ENCODE results near the gene CIB4.

CIB4 gene

DNA sequence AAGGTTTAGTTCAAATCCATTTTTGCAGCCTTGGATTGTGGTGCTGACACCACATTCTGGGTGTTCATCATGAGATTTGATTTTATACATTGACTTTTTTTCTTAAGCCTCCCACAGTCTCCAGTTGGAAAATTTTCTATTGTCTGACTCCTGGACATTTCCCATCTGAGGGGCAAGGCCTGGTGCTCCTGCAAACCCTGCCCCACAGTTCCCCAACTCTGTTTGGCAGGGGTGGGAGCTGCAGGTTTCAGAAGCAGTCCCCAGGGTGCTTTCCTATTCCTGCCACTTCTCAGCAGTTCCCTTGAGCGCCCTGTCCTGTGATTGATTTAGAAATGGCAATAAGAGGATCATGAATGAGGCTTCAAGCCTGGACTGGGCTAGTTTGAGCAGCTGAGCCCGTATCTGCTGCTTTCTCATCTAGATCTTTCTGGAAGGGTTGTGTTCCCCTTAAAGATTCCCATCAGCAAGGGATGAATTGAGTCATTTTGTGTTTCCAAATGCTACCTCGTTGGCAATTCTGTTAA, 77.0 kb downstream of the CIB4 start:
- no peak overlapping the region for H3K4me3 ChIP-seq (ENCODE audit: low read depth, low read length)
- TF ChIP-seq, protein P1, sequence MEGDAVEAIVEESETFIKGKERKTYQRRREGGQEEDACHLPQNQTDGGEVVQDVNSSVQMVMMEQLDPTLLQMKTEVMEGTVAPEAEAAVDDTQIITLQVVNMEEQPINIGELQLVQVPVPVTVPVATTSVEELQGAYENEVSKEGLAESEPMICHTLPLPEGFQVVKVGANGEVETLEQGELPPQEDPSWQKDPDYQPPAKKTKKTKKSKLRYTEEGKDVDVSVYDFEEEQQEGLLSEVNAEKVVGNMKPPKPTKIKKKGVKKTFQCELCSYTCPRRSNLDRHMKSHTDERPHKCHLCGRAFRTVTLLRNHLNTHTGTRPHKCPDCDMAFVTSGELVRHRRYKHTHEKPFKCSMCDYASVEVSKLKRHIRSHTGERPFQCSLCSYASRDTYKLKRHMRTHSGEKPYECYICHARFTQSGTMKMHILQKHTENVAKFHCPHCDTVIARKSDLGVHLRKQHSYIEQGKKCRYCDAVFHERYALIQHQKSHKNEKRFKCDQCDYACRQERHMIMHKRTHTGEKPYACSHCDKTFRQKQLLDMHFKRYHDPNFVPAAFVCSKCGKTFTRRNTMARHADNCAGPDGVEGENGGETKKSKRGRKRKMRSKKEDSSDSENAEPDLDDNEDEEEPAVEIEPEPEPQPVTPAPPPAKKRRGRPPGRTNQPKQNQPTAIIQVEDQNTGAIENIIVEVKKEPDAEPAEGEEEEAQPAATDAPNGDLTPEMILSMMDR (IDR thresholded peaks at IDR 0.05; ENCODE audit: control insufficient read depth, extremely low read depth, insufficient read depth) = no peak
- DNase-seq (ENCODE audit: low read depth) = no peak

DNA sequence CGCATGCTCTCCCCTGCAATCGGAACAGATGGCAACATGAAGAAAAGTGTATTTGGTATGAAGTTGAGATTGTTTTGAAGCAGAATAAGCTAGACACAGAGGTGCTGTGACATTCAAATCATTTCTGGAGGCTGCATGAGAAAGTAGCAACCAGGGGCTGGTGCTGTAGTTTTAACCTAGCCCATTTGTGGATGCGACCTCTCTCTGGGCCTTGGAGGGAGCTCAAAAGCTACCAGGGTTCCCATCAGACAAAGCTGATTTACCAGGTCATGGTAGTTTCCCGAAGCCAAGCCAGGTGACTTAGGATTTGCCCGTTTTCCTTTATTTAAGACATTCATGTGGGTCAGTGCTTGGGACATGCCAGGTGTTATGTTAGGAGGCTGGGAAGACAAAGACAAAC, 77.5 kb downstream of the CIB4 start:
- TF ChIP-seq, protein P1 (IDR thresholded peaks at IDR 0.05; ENCODE audit: control insufficient read depth, extremely low read depth, insufficient read depth) = no peak
- H3K4me3 ChIP-seq (ENCODE audit: low read depth, low read length) = no peak overlapping the region
- no peak for DNase-seq (ENCODE audit: low read depth)

DNA sequence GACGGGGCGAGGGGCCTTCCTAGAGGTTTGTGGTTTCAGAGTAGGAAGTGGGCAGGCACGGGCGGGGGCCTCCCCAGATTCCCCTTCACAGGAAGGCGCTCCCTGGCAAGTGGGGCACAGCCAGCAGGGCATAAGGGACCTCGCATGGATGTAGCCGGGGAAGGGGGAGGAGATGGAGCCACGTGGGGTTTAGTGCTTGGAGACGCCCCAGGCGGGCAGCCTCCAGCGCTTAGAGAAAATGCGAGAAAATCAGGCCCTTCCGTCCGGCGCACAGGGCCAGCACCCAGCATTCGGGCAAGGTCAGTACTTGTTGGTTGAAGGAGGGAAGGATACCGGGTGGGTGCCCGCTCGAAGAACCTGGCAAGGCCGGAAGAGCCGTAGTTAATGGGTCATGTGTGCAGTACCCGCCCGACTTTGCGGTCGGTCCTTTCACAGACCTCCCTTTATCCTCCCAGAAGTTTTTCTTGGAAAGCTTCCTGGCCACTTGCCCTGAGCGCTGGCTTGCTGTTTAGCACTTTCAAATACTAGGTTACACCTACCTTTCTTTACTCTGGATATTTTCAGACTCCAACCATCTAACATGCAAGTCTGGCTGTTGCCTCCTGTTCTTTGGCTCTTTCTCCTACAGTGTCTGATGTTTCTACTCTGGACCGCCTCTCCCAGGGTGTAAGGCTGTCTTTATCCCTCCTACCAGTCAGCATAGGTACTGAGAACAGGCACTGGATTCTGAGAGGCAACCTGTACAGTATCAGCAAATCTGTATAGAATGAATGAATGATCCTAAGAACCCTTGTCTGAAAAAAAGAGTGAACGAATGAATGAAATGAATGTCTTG, 78.1 kb downstream of the CIB4 start:
- TF ChIP-seq, protein P1 (IDR thresholded peaks at IDR 0.05; ENCODE audit: control insufficient read depth, extremely low read depth, insufficient read depth) = no peak
- no peak for DNase-seq (ENCODE audit: low read depth)
- peak overlapping the region; percentile 35; the same call in 1 of the 2 replicates for H3K4me3 ChIP-seq (ENCODE audit: low read depth, low read length)

DNA sequence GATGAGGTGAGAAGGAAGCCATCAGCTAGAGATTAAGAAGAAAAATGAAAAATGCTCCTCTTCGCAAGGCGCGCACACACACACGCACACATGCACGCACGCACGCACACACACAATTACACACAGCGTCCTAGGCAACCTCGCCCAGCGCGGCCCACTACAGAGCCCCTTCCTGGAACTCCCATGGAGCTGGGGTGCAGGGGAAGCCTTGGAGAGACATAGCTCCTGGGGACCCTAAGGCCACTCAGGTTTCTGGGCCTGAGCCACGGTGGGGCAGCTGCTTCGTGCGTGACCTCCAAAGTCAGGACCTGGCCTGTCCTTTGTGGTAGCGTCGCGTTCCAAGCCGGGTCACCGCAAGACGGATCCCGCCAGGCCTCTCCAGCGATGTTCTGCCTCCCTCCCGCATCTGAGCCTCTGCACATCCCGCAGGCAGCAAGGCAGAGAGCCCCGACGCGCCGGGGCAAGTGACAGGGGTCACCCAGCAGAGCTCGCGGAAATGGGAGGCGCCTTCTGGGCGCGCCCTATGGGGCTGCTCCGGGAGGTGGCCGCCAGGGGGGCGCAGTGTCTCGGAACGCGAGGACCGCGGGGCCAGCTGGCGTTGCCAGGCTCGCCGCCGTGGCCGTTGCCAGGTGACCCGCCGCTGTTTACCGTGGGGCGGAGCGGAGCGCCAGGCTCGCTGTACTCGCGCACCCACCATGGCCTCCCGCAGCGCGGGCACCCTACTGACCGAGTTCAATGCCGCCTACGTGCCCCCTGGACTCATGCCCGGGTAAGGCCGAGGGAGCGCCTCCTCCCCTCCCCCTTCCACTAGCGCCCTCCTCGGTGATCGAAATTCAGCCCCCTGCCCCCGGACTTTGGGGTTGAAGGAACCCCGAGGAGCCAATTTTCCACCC, 79.0 kb downstream of the CIB4 start:
- TF ChIP-seq, protein P1 (IDR thresholded peaks at IDR 0.05; ENCODE audit: control insufficient read depth, extremely low read depth, insufficient read depth) = peak; percentile 21
- peak overlapping the region; percentile 35; the same call in 1 of the 2 replicates for H3K4me3 ChIP-seq (ENCODE audit: low read depth, low read length)
- DNase-seq (ENCODE audit: low read depth) = no peak

DNA sequence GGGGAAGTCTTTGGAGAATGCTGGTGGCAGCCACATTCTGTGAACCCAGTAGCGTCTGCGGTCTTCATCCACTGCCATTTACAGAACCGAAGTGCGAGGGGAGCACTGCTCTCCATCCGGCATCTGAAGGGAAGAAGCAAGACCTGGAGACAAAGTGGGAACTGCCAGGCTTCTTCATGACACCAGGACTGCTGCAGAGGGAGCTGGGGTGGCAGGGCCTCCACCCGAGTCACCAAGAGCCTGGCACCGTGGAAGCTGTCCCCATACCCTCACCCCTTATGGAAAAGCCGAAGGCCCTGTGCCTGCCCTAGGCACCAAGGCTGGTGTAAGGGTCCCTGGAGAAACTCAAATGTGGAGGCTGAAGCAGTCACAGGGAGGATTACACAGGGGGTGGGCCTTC, 79.8 kb downstream of the CIB4 start:
- DNase-seq (ENCODE audit: low read depth) = no peak
- H3K4me3 ChIP-seq (ENCODE audit: low read depth, low read length) = no peak overlapping the region
- TF ChIP-seq, protein P1 (IDR thresholded peaks at IDR 0.05; ENCODE audit: control insufficient read depth, extremely low read depth, insufficient read depth) = no peak

DNA sequence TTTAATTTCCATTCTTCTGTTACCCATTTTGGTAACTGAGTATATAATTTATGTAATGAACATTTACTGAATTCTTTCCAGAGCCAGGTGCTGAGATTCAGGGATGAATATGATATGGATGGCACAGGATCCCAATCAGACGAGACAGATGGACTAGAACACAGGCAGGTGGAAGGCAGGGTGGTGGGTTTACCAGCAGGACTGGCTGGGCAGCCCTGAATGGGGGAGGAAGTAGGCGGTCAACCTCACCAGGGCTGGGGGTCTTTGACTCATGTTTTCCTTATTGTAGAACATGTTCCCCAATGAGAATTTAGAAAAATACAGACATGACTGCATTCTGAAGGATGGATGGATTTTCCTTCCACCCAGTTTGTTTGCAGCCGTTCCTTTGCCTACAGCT, 80.3 kb downstream of the CIB4 start:
- H3K4me3 ChIP-seq (ENCODE audit: low read depth, low read length) = no peak overlapping the region
- TF ChIP-seq, protein P1 (IDR thresholded peaks at IDR 0.05; ENCODE audit: control insufficient read depth, extremely low read depth, insufficient read depth) = no peak
- DNase-seq (ENCODE audit: low read depth) = no peak

All from LNCaP clone FGC (cell line).